Loucy (cell line): Measurements from ENCODE around the gene PCDHGC4.

Experiments used
- H2AFZ ChIP-seq: fragments of 200-600 bp; sonication (generic); 2 replicates; pipeline ENCODE4 v1.6.0; 2016; ENCODE audit warnings: antibody characterized with exemption, mild to moderate bottlenecking, low read length, moderate library complexity
- H3F3A ChIP-seq: fragments of 200-600 bp; 2 replicates; pipeline ENCODE4 v1.6.0; 2016; ENCODE audit warnings: antibody characterized with exemption, low read depth, mild to moderate bottlenecking
- H3K27me3 ChIP-seq: fragments of 200-600 bp; sonication (generic); 2 replicates; pipeline ENCODE4 v1.6.1; 2014; ENCODE audit warnings: low read length, mild to moderate bottlenecking; ENCODE audit not compliant: insufficient read depth, poor library complexity, severe bottlenecking
- H3K36me3 ChIP-seq: fragments of 200-600 bp; sonication (generic); 2 replicates; pipeline ENCODE4 v1.6.1; 2016; ENCODE audit warnings: low read length; ENCODE audit not compliant: insufficient read depth
- H3K4me1 ChIP-seq: fragments of 200-600 bp; sonication (generic); 2 replicates; pipeline ENCODE4 v1.5.1; 2014; ENCODE audit warnings: low read length, mild to moderate bottlenecking; ENCODE audit not compliant: insufficient read depth, poor library complexity, severe bottlenecking
- H3K4me2 ChIP-seq: fragments of 200-600 bp; sonication (generic); 2 replicates; pipeline ENCODE4 v1.6.0; 2014; ENCODE audit warnings: antibody characterized with exemption, low read length, low read depth, mild to moderate bottlenecking; ENCODE audit not compliant: poor library complexity, severe bottlenecking
- H3K4me3 ChIP-seq: fragments of 200-600 bp; sonication (generic); 2 replicates; pipeline ENCODE4 v1.5.1; 2014; ENCODE audit warnings: low read length, mild to moderate bottlenecking, mixed read lengths; ENCODE audit not compliant: poor library complexity, severe bottlenecking
- H3K79me2 ChIP-seq: fragments of 200-600 bp; sonication (generic); 2 replicates; pipeline ENCODE4 v1.6.1; 2014; ENCODE audit warnings: low read length; ENCODE audit not compliant: insufficient read depth
- H3K9ac ChIP-seq: fragments of 200-600 bp; sonication (generic); 2 replicates; pipeline ENCODE4 v1.6.0; 2014; ENCODE audit warnings: mild to moderate bottlenecking, low read depth, low read length, moderate library complexity; ENCODE audit not compliant: poor library complexity, severe bottlenecking
- H3K9me2 ChIP-seq: fragments of 200-600 bp; sonication (generic); replicated peaks from 2 replicates; pipeline ENCODE4 v1.6.1; 2016; ENCODE audit warnings: low read depth, low read length, mixed read lengths
- H3K9me3 ChIP-seq: fragments of 200-600 bp; sonication (generic); 2 replicates; pipeline ENCODE4 v1.6.1; 2014; ENCODE audit warnings: mild to moderate bottlenecking, antibody characterized with exemption, low read length, low read depth; ENCODE audit not compliant: insufficient read depth
- H4K20me1 ChIP-seq: fragments of 200-600 bp; sonication (generic); 2 replicates; pipeline ENCODE4 v1.6.0; 2014; ENCODE audit warnings: antibody characterized with exemption, low read length, mild to moderate bottlenecking; ENCODE audit not compliant: insufficient read depth, poor library complexity, severe bottlenecking
- EZH2phosphoT487 ChIP-seq: fragments of 200-600 bp; IDR thresholded peaks from 2 replicates; pipeline ENCODE4 v1.6.1; 2018; ENCODE audit warnings: antibody characterized with exemption, mild to moderate bottlenecking, moderate library complexity, borderline replicate concordance
- TF ChIP-seq, protein P1 (sequence below): fragments of 200-600 bp; sonication (generic); conservative IDR thresholded peaks from 2 replicates; pipeline ENCODE4 v1.5.1; 2014; ENCODE audit warnings: mild to moderate bottlenecking, antibody characterized with exemption, low read length

The PCDHGC4 gene

DNA sequence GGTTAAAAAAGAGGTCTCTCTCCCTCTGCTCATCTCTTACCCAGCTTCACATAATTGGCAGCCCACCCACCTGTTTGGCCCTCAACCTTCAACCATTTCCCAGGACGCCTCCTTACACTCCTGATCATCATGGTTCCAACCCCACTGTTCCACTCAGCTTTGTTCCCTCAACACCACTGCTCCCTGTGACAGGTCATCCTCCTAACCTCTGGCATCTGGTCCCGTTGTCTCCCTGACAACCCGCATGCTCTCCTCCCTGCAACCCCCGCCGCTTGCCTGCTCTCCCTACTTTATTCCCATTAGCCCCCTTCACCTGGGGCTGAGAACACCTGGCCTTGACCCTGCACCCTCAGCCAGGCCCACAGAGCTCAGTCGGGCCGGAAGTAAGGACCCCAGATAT is 16.9 kb downstream of the PCDHGC4 start:
- no peaks in the 10 kb centered on the region for H3K79me2 ChIP-seq
- no peaks in the 10 kb centered on the region for H3K27me3 ChIP-seq
- H3K9me2 ChIP-seq = no peaks in the 10 kb centered on the region
- H3K9ac ChIP-seq = no peak overlapping the region
- no peak overlapping the region for H3K4me2 ChIP-seq
- no peaks in the 10 kb centered on the region for H4K20me1 ChIP-seq
- no peak overlapping the region for H2AFZ ChIP-seq
- no peak for TF ChIP-seq EZH2phosphoT487
- TF ChIP-seq, protein P1, sequence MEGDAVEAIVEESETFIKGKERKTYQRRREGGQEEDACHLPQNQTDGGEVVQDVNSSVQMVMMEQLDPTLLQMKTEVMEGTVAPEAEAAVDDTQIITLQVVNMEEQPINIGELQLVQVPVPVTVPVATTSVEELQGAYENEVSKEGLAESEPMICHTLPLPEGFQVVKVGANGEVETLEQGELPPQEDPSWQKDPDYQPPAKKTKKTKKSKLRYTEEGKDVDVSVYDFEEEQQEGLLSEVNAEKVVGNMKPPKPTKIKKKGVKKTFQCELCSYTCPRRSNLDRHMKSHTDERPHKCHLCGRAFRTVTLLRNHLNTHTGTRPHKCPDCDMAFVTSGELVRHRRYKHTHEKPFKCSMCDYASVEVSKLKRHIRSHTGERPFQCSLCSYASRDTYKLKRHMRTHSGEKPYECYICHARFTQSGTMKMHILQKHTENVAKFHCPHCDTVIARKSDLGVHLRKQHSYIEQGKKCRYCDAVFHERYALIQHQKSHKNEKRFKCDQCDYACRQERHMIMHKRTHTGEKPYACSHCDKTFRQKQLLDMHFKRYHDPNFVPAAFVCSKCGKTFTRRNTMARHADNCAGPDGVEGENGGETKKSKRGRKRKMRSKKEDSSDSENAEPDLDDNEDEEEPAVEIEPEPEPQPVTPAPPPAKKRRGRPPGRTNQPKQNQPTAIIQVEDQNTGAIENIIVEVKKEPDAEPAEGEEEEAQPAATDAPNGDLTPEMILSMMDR = no peak
- H3K4me3 ChIP-seq = no peak overlapping the region
- no peaks in the 10 kb centered on the region for H3K4me1 ChIP-seq
- no peaks in the 10 kb centered on the region for H3F3A ChIP-seq
- no peaks in the 10 kb centered on the region for H3K36me3 ChIP-seq
- H3K9me3 ChIP-seq = no peaks in the 10 kb centered on the region

DNA sequence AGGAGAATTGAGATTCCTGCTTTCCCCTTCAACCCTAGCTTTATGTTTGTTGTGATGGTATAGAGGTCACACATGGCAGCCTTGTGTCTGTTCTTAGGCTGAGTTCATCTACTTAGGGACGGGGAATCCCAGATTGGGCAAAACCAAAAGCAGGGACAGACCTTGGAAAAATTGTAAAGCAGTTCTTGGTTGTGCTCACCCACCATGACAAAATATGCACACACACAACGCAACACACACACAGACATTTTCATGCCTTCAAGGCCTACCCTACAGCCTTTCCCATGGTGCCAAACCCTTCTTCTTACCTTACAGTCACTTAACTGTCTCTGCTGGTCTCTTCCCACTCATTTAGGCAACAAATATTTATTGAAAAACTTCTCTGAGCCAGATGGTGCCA is 18.9 kb downstream of the PCDHGC4 start:
- no peak overlapping the region for H3K4me2 ChIP-seq
- no peak for TF ChIP-seq EZH2phosphoT487
- TF ChIP-seq, protein P1 = no peak

DNA sequence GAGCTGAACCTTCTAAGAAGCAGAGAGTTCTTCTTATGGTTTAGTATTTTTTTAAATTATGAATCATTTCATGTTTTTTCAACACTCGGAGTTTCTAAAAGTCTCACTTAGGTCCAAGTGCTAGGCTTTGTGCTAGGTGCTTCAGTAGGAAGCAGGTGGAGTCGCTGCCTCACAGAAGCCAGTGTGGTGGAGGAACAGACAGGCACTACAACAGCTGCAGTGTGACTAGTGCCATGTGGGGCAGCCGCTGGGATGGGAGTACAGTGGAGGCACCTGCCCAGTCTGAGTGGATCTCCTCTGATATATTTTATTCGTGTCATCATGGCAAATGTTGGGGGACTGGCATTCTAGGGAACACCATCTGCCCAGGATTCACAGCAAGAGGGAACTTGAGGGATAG is 19.4 kb downstream of the PCDHGC4 start:
- H3K36me3 ChIP-seq = no peaks in the 10 kb centered on the region
- no peak overlapping the region for H3K9ac ChIP-seq
- H3K9me3 ChIP-seq = no peaks in the 10 kb centered on the region
- H3K4me3 ChIP-seq = no peak overlapping the region
- no peak overlapping the region for H2AFZ ChIP-seq
- H3F3A ChIP-seq = no peaks in the 10 kb centered on the region
- no peak for TF ChIP-seq EZH2phosphoT487
- TF ChIP-seq, protein P1 = no peak
- H3K9me2 ChIP-seq = no peaks in the 10 kb centered on the region
- no peaks in the 10 kb centered on the region for H3K27me3 ChIP-seq
- no peaks in the 10 kb centered on the region for H4K20me1 ChIP-seq
- H3K79me2 ChIP-seq = no peaks in the 10 kb centered on the region
- no peaks in the 10 kb centered on the region for H3K4me1 ChIP-seq
- H3K4me2 ChIP-seq = no peak overlapping the region

More for the DNA sequence above, 18.9 kb downstream of the PCDHGC4 start:
- no peaks in the 10 kb centered on the region for H3K27me3 ChIP-seq
- H3K36me3 ChIP-seq = no peaks in the 10 kb centered on the region
- H3K9me3 ChIP-seq = no peaks in the 10 kb centered on the region
- H3K9ac ChIP-seq = no peak overlapping the region
- H3F3A ChIP-seq = no peaks in the 10 kb centered on the region
- no peak overlapping the region for H2AFZ ChIP-seq
- H4K20me1 ChIP-seq = no peaks in the 10 kb centered on the region
- H3K4me1 ChIP-seq = no peaks in the 10 kb centered on the region
- no peak overlapping the region for H3K4me3 ChIP-seq
- no peaks in the 10 kb centered on the region for H3K79me2 ChIP-seq
- no peaks in the 10 kb centered on the region for H3K9me2 ChIP-seq
